Measurements from ENCODE around the gene STK38. TPM values are rescaled to one million over a fixed set of nuclear protein-coding genes. Genes with fewer than 3 reads are reported as not detected.
A peak's percentile ranks its signal among the peaks of the same experiment; 100 is the strongest.

Gene STK38
- total and polyA plus RNA-seq, 9 of the 15 experiments (the other 6 are each of a cell fraction or from before 2014, with no cell fraction given) = 5.7 to 28.7 (median 19.5) TPM

DNA sequence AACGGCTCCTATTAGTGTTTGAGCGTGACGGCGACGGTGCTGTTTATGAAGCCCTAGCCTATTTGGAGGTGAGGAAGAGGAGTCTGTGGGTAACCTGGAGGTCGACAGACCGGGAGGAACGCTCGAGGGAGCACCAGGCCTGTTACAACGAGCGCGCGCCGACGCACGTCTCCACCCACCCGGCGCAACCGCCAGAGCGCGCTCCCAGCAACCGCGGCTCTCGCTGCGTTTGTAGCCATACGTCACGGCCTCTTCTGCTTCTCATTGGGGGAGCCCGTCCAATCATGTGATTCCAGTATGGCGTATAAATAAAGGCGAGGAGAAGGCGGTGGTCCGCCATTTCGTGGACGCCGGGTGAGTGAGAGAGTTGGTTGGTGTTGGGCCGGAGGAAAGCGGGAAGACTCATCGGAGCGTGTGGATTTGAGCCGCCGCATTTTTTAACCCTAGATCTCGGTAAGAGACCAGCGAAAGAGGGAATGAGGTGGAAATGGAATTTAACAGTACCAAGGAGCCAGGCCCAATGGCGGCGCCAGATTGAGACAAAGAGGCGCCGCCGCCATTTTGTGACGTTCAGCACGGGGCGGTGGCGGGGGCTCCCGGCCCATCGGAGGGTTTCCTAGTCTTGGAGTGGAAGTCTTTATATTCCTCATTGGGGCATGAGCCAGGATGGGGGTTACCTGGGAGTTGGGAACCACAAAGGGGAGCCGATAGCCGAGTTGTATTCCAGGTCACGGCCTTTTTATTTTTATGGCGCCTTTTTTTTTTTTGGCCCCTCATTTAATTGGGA, 46.9 kb upstream of the STK38 start, which contains the start of gene SRSF3 (continued):
- TF ChIP-seq, protein P1, sequence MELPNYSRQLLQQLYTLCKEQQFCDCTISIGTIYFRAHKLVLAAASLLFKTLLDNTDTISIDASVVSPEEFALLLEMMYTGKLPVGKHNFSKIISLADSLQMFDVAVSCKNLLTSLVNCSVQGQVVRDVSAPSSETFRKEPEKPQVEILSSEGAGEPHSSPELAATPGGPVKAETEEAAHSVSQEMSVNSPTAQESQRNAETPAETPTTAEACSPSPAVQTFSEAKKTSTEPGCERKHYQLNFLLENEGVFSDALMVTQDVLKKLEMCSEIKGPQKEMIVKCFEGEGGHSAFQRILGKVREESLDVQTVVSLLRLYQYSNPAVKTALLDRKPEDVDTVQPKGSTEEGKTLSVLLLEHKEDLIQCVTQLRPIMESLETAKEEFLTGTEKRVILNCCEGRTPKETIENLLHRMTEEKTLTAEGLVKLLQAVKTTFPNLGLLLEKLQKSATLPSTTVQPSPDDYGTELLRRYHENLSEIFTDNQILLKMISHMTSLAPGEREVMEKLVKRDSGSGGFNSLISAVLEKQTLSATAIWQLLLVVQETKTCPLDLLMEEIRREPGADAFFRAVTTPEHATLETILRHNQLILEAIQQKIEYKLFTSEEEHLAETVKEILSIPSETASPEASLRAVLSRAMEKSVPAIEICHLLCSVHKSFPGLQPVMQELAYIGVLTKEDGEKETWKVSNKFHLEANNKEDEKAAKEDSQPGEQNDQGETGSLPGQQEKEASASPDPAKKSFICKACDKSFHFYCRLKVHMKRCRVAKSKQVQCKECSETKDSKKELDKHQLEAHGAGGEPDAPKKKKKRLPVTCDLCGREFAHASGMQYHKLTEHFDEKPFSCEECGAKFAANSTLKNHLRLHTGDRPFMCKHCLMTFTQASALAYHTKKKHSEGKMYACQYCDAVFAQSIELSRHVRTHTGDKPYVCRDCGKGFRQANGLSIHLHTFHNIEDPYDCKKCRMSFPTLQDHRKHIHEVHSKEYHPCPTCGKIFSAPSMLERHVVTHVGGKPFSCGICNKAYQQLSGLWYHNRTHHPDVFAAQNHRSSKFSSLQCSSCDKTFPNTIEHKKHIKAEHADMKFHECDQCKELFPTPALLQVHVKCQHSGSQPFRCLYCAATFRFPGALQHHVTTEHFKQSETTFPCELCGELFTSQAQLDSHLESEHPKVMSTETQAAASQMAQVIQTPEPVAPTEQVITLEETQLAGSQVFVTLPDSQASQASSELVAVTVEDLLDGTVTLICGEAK (IDR thresholded peaks at IDR 0.05) = no peak
- TF ChIP-seq, protein P1 (CRISPR knock-in tag; IDR thresholded peaks at IDR 0.05) = 0 out of 2 replicates have a peak, but pooled peaks have one; percentile 23
- TF ChIP-seq HNRNPL (IDR thresholded peaks at IDR 0.05; ENCODE audit: low read depth, low read length) (peak; percentile 83), HEY1 (CRISPR knock-in tag; IDR thresholded peaks at IDR 0.05; ENCODE audit: borderline replicate concordance) (peak; percentile 32; the same call in 1 of the 2 replicates), RBM39 (optimal IDR thresholded peaks at IDR 0.05; ENCODE audit: low read depth, low read length) (peak; percentile 97), RCOR1 (IDR thresholded peaks at IDR 0.05; ENCODE audit: borderline replicate concordance in 1 of 2, low read depth in 2 of 2, low read length in 2 of 2) (peak in 1 of 2 experiments; percentile 67; a peak in 2 of 4 replicates), NR1H2 (CRISPR knock-in tag; IDR thresholded peaks at IDR 0.05) (peak; percentile 89), POLR2AphosphoS2 (IDR thresholded peaks at IDR 0.05; ENCODE audit: low read length) (peak; percentile 99), ILK (tag; IDR thresholded peaks at IDR 0.05; ENCODE audit: borderline replicate concordance, low read depth) (0 out of 2 replicates have a peak, but pooled peaks have one; percentile 18), NR2C1 (IDR thresholded peaks at IDR 0.05) (peak; percentile 58), NR2C1 (tag; IDR thresholded peaks at IDR 0.05) (no peak; the same call in 1 of the 2 replicates), SP1 (CRISPR knock-in tag; IDR thresholded peaks at IDR 0.05) (peak; percentile 98), TBP (optimal IDR thresholded peaks at IDR 0.05; ENCODE audit: low read depth, low read length) (no peak), WHSC1 (IDR thresholded peaks at IDR 0.05; ENCODE audit: low read length) (no peak)
- TF ChIP-seq, protein P2, sequence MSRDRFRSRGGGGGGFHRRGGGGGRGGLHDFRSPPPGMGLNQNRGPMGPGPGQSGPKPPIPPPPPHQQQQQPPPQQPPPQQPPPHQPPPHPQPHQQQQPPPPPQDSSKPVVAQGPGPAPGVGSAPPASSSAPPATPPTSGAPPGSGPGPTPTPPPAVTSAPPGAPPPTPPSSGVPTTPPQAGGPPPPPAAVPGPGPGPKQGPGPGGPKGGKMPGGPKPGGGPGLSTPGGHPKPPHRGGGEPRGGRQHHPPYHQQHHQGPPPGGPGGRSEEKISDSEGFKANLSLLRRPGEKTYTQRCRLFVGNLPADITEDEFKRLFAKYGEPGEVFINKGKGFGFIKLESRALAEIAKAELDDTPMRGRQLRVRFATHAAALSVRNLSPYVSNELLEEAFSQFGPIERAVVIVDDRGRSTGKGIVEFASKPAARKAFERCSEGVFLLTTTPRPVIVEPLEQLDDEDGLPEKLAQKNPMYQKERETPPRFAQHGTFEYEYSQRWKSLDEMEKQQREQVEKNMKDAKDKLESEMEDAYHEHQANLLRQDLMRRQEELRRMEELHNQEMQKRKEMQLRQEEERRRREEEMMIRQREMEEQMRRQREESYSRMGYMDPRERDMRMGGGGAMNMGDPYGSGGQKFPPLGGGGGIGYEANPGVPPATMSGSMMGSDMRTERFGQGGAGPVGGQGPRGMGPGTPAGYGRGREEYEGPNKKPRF (IDR thresholded peaks at IDR 0.05; ENCODE audit: low read depth, low read length) = no peak
- TF ChIP-seq, protein P3, sequence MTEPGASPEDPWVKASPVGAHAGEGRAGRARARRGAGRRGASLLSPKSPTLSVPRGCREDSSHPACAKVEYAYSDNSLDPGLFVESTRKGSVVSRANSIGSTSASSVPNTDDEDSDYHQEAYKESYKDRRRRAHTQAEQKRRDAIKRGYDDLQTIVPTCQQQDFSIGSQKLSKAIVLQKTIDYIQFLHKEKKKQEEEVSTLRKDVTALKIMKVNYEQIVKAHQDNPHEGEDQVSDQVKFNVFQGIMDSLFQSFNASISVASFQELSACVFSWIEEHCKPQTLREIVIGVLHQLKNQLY (CRISPR knock-in tag; conservative IDR thresholded peaks at IDR 0.05) = peak; percentile 89 to 92; a peak in 3 of 4 replicates

Data from K562 (cell line).